HG02840 (cell line): ENCODE measurements around the gene SSU72.
"Not testable (repeated sequence)": the region's sequence is repeated elsewhere in the genome, so short reads cannot be mapped to it uniquely, and the experiment has no call there.

Experiments
- ATAC-seq: cut with Tn5 transposase; IDR thresholded peaks from one replicate; pipeline ENCODE4 v1.9.1; 2021; ENCODE audit warnings: mild to moderate bottlenecking, moderate library complexity, moderate number of reproducible peaks; ENCODE audit not compliant: unreplicated experiment, low FRiP score

Gene SSU72

DNA sequence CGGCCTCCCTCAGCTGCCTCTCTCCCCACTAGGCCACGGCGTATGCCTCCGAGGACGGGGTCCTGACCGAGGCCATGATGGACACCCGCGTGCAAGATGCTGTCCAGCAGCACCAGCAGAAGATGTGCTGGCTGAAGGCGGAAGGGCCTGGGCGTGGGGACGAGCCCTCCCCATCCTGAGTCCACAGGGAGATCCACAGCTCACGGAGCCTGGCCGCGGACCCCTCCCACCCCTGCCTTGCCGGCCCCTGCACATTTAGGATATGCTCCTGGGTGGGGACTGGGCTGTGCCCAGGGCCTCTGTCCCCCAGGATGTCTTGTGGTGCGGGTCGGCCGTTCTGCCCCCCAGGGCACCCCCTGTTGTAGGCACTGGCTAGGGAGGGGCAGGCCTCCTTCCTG lies 40.8 kb downstream of the SSU72 start:
- ATAC-seq, result not testable (repeated sequence)

DNA sequence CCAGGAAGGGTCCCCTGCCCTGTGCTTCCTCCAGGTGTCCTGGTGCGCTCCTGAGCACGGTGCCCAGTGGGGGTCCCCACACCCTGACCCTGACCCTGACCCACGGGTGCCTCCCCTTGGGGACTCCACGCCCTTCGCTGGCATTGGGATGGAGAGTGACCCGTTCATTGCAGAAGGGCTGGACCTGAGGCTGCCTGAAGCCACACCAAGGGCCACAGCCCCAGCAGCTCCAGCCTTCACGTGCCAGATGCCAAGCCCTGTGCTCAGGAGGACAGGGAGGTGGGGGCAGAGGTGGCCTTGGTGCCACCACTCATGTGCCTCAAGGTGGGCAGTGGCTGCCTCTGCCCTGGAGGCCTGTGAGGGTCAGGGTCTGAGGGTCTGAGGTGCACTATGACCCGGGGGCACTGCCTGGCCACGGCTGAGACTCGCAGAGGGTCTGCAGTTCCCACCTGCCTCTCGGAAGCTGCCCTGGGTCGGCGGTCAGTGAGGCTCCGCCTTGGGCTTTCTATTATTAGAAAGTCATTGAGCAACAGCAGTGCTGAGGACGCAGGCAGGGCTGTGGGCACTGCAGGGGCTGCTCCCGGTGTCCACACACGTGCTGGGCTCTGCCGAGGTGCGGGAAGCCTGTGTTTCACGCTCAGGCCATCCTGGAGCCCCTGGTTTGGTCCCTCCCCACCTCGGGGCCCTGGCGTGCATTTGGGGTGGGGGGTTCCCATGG lies 41.3 kb downstream of the SSU72 start:
- ATAC-seq, result not testable (repeated sequence)

DNA sequence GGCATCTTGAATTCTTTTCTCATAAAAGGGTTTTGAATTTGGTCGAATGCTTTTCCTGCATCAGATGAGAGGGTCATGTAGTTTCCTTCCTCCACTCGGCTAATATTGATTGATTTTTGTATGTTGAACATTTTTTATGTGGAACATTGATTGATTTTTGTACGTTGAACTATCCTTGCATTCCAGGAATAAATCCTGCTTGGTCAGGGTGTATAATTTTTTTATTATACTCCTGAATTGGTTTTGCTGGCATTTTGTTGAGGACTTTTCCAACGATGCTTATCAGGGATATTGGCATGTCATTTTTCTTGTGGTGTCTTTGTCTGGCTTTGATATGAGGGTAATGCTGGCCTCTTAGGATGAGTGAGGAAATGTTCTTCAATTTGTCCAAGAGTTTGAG lies 42.7 kb downstream of the SSU72 start:
- no peak for ATAC-seq

DNA sequence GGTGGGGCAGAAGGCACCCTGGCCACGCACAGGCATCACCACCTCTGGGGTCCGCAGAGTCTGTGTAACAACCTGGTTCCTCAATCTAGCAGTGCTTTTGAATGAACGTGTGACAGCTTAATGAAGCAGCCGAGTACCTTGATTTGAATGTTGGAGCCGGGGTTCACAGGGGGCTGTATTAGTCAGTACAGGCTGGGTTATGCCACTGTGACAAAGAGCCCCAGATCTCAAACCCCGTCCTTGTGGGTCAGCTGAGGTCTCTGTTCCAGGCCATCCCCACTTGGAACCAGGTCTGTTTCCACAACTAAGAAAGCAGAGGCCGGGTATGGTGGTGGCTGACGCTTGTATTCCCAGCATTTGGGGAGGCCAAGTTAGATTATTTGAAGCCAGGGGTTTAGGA lies 44.7 kb downstream of the SSU72 start:
- ATAC-seq, result no peak

DNA sequence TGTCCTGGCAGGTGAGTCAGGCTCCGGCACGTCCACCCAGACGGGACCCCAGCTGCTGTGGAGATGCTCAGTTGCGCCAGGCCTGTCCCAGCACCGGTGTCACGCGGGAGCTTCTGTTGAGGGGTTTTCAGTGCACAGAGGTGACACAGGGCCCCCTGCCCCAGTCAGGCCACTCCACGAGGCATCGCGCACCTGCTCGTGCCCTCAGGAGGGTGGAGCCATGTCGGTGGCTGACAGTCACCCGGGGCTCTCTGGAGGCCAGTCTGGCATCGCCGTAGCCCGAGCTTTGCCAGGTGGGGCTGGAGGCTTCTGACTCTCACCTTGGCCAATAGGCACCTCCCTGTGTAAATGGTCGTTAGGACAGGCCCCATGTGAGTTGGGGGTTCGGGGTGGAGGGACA lies 45.3 kb downstream of the SSU72 start:
- ATAC-seq, result no peak

DNA sequence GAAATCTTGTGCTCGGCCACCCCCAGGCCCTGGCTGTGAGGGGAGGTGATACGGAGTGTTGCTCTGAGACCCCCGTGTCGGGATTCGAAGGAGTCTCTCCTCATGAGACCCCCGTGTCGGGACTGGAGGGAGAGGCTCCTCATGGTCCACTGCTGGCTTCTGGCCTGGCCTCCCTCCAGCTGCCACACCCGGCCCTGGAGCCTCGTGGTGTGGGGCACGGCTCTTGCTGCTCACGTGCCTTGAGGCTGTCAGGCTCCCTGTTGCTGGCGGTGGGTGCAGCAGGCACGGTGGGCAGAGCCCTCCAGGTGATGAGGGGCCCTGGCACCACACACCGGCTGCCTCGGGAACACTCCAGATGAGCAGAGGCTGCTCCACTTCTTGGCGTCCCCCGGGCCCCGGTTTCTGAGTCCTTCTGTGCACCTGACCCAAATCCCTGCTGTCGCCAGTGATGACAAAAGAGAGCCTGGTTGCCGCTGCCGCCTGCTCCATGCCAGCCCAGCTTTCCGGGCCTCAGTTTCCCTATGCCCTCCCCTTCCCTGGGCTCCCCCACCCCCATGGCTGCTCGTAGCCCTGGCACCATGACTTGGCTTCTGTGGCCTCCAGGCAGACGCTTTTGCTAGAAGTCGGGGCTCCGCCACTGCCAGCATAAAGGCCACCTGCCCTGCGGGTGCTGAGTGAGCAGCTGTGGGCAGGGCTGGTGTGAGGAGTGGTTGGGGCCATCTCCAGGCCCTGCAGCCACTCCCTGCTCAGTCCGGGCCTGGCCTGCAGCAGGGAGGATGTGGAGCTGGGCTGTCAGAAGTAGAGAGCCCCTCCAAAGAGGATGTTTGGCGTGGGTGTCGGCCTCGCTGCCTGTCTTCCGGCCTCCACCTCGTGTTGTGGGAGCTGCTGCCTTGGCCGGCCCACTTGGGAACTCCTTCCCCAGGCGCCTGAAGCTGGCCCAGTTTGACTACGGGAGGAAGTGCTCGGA lies 46.1 kb downstream of the SSU72 start:
- no peak for ATAC-seq

DNA sequence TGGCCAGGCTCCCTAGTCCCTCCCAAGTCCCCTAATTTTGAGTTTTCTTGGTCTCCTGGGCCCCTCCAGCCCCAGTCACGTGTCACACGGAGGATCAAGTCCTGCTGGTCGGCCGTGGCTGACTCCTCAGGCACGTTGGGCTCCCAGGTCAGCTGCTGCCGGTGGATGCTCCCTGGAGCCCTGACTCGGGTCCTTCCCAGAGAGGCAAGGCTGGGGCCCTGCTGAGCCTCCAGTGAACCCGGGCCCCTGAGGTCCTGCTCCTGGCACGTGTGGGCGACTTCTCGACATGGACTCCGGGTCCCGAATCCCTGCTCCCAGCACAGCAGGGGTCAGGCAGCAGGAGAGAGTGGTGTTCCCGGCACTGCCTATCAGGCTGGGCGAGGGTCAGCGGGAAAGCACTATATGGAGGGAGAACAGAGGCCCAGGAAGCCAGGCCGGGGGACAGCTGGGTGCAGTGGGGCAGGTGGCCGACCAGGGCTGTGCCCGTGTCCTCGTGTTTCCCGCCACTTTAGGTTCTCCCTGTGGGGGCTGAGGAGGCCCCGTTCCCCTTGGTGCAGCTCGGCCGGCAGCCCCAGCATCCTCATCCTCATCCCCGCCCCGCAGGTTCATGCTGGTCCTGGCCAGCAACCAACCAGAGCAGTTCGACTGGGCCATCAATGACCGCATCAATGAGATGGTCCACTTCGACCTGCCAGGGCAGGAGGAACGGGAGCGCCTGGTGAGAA lies 47.4 kb downstream of the SSU72 start:
- no peak for ATAC-seq

DNA sequence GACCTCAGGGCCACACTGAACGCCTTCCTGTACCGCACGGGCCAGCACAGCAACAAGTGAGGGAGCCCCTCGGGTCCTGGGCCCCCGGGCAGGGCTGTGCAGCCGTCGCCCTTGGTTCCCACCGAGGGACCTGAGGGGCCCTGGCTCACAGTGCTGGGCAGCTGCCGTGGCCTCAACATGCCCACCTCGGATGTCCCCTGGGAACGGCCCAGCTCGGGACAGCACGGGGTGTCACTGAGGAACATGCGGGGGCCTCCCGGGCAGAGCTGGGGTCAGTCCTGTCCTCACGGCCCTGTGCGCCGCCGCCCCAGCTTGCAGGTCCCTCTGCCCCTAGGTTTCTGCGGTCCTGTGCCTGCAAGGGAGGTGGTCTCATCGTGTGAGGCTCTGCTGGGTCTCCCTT lies 48.2 kb downstream of the SSU72 start:
- not testable (repeated sequence) for ATAC-seq

DNA sequence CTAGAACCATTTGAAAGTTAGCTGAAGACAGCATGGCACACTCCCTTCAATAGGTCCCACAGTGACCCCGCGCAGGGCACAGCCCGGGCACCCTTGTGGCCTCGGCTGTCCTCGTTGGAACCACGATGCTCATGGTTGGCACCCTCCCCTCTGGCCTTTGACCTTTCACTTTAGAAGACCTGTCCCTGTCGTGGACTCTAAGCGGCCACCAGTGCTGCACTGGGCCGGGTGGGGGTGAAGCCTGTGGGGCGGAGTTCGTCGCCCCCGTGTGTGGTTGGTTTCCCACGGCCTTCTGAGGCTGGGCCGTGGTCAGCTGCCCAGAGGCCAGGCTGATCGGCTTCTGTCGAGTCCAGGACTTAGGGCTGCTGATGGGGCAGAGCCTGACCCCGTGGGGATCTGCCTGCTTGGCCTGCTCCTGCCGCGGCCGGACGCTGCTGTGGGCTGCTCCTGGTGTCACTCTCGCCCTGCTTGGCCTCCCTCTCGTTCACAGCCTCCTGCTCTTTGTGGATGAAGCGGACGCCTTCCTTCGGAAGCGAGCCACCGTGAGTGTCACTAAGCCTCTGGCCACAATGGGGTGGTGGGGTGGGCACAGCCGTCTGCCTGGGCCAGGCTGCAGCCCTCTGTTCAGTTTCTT lies 49.8 kb downstream of the SSU72 start:
- not testable (repeated sequence) for ATAC-seq

DNA sequence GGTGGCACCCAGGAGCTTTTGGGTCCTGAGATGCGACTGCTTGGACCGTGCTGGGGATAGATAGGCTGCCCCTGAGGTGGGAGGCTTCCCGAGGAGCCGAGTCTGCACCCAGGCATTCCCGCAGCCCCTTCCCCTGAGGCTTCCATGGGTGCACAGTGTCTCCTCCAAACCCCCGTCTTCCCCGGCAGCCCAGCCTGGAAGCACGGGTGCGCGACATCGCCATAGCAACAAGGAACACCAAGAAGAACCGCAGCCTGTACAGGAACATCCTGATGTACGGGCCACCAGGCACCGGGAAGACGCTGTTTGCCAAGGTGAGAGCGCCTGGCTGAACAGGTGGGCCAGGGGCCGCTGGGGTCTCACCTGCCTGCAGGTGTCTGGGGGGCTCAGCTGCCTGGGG lies 51.0 kb downstream of the SSU72 start:
- ATAC-seq, result not testable (repeated sequence)

DNA sequence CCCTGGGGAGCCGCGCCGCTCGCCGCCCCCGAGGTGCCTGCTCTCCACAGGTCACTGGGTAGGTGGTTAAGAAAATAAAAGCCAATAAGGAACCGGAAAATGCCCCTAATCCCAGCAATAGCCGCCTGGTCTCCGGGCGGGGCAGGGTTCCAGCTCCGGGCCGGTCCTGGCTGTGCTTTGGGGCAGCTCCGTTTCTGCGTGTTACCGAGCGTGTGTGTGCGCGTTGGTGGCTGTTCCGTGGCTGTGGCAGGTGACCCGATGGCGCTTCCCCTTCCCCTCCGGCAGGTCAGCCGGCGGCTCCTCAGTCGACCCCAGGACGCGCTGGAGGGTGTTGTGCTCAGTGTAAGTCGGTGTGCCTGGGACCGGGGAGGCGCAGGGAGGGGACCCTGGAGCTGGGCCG lies 51.4 kb downstream of the SSU72 start:
- not testable (repeated sequence) for ATAC-seq

DNA sequence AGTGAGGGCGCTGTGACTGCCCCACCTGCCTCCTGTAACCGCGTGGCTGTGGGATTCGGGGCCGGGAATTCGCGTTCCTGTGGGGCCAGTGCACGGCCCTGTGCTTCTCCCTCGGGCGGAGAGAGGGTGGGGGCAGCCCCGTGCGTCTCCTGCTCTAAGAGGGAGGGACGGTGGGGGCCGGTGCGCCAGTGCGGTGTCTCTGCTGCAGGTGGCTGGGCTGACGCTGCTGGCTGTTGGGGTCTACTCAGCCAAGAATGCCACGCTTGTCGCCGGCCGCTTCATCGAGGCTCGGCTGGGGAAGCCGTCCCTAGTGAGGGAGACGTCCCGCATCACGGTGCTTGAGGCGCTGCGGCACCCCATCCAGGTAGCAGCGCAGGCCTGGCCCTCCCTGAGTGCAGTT lies 52.1 kb downstream of the SSU72 start:
- ATAC-seq, result not testable (repeated sequence)

DNA sequence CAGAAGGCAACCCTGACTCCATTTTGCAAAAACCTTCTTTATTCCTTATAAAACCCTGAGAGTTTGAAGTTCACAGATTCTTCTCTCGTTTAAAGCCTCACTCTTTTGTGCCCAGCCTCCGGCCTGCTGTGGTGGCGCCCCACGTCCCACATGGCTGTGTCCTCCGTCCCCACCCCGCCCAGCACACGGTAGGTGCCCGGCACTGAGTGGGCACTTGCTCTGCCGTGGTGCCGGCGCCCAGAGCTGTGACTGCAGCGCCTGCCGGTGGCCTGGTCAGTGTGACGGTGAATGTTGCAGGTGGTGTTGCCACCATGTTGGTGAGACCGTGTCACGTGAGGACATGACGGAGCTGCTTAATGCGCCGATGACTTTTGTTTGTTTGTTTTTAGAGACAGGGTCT lies 53.3 kb downstream of the SSU72 start:
- ATAC-seq, result no peak

DNA sequence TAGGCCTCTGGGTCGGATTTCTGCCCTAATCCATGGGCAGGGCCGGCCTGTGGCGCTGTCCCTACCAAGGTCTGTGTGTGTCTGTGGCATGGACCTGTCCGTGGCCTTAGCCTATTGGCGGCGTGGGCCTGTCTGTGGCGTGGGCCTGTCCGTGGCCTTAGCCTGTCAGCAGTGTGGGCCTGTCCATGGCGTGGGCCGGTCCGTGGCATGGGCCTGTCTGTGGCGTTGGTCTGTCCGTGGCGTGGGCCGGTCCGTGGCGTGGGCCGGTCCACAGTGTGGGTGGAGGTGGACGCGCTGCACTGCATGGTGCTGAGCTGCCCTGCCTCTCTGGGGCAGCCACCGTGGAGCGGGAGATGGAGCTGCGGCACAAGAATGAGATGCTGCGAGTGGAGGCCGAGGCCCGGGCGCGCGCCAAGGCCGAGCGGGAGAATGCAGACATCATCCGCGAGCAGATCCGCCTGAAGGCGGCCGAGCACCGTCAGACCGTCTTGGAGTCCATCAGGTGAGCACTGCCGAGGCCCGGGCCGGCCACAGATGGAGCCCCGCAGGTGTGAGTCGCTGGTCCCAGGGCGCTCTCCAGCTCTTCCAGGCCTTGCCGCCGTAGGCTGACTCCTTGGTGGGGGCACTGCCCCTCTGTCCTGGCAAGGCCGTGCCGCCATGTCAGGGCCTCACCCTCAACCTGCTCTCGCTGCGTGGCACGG lies 54.7 kb downstream of the SSU72 start:
- not testable (repeated sequence) for ATAC-seq

DNA sequence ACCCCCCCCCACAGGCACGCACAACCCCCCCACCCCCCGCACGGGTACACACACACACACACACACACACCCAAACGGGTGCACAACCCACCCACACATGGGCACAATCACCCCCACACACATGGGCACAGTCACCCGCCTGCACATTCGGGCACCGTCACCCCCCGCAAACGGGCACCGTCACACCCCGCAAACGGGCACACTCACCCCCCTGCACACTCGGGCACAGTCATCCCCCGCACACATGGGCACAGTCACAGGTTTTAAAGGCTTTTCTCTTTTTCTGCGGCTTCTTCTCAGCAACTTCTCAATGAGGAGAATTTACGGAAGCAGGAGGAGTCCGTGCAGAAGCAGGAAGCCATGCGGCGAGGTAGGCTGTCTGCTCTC lies 56.0 kb downstream of the SSU72 start:
- not testable (repeated sequence) for ATAC-seq

DNA sequence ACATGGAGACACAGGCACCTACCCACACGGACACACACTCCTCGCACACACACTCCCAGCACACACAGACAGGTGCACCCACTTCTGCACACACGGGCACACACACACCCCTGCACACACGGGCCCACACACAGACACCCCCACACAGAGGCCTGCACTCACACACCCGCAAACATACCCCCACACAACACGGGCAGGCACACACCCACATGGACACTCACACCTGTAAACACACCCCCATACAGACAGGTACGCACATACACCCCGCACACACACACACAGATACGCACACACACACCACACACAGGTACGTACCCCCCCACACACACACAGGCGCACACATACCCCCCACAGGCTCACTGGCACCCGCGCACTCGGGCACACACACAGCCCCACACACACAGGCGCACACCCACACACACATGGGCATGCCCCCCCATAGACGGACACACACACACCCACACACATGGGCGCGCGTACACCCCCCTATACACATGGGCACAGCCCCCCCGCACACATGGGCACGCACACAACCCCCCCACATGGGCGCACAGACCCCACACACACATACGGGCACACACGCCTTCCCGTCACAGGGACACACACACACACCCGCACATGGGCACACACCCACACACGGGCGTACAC lies 56.6 kb downstream of the SSU72 start:
- ATAC-seq, result no peak

DNA sequence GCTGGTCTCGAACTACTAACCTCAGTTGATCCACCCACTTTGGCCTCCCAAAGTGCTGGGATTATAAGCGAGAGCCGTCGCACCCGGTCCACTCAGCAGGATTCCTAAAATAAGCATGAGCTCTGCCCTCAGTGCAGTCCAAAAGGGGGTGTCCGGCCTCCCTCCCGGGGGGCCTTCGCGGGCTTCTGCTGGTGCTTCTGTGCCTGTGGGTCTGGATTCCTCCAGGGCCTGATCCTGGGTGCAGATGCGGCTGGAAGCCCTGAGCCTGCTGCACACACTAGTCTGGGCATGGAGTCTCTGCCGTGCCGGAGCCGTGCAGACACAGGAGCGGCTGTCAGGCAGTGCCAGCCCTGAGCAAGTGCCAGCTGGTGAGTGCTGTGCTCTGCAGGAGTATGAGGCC lies 57.7 kb downstream of the SSU72 start:
- ATAC-seq, result not testable (repeated sequence)

DNA sequence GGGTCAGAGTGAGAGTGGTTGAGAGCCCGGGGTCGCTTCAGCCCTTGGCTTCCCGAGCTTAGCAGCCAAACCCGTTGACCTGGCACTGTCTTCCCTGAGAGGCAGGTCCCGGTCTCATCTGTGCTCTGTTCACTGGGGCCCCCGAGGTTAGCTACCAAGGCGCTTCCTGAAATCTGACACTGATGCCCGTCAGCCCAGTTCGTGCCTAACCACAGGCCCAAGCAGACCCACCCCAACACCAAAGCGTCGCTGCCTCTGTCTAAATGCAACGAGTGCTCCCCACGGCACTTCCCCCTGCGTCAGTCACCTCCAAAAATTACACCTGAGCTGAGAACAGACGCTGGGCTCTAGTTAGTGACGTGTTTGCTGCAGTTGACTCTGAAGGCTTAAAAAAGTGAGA lies 60.3 kb downstream of the SSU72 start:
- not testable (repeated sequence) for ATAC-seq

DNA sequence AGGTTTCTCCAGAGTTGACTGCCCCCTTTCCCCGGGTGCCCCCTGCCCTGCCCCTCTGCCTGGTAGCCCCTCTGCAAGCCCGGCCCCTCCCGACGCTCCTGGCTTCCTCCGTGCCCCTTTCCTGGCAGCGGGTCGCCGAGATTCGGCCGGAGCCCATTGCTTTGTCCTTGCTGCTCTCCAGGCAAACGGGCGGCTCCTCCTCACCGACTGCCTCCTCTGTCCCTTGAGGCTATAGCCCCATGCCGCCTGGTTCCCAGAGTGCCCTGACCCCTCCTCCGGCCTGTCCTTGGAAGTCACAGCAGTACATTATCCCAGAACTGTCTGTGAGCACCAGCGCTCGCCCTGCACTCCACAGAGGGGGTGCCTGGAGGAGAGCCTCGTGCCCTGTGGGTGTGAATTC lies 61.0 kb downstream of the SSU72 start:
- ATAC-seq, result not testable (repeated sequence)
